ENCODE measurements around the gene MYO3B. TPM values are rescaled to one million over a fixed set of nuclear protein-coding genes. Genes with fewer than 3 reads are reported as not detected.

The MYO3B gene
- total RNA-seq, 2 donors from 2014 or later: 0.09 to 0.74 TPM

GRCh38 chr2:170204298-170204951 lies 26.5 kb downstream of the MYO3B start:
- Histone ChIP-seq H3K4me3 (no peak overlapping the region), H3K27ac (no peak overlapping the region), H3K27me3 (replicated peaks; ENCODE audit: insufficient read depth) (no peaks in the 10 kb centered on the region), H3K4me1 (replicated peaks) (no peaks in the 10 kb centered on the region), H3K9me3 (no peaks in the 10 kb centered on the region), H3K36me3 (no peaks in the 10 kb centered on the region)
- TF ChIP-seq CTCF (IDR thresholded peaks at IDR 0.05): no peak
- TF ChIP-seq POLR2A (IDR thresholded peaks at IDR 0.05): no peak
- no peak for TF ChIP-seq POLR2AphosphoS5 (IDR thresholded peaks at IDR 0.05)
- intact Hi-C loops (cut with DNase I): no loop called here
- DNase-seq (ENCODE audit: low spot score): no peak
- WGBS: 80% methylated on average over 4 of the region's 4 CpGs

GRCh38 chr2:170206246-170206645 lies 28.3 kb downstream of the MYO3B start:
- no peak for TF ChIP-seq CTCF (IDR thresholded peaks at IDR 0.05)
- no peak for TF ChIP-seq POLR2AphosphoS5 (IDR thresholded peaks at IDR 0.05)
- no peak for TF ChIP-seq POLR2A (IDR thresholded peaks at IDR 0.05)
- no peaks in the 10 kb centered on the region for H3K4me1 ChIP-seq (replicated peaks)
- no peak overlapping the region for H3K27ac ChIP-seq
- no peaks in the 10 kb centered on the region for H3K27me3 ChIP-seq (replicated peaks; ENCODE audit: insufficient read depth)
- no peaks in the 10 kb centered on the region for H3K9me3 ChIP-seq
- WGBS: 96% methylated on average over 1 of the region's 1 CpG
- no peaks in the 10 kb centered on the region for H3K36me3 ChIP-seq
- no peak overlapping the region for H3K4me3 ChIP-seq
- no peak for DNase-seq (ENCODE audit: low spot score)
- intact Hi-C loops (cut with DNase I): no loop called here

- Histone ChIP-seq H3K27ac (no peak overlapping the region), H3K9me3 (no peaks in the 10 kb centered on the region), H3K27me3 (replicated peaks; ENCODE audit: insufficient read depth) (no peaks in the 10 kb centered on the region), H3K4me1 (replicated peaks) (no peaks in the 10 kb centered on the region), H3K36me3 (no peaks in the 10 kb centered on the region), H3K4me3 (no peak overlapping the region)
- WGBS: 99% methylated on average over 3 of the region's 3 CpGs
- intact Hi-C loops (cut with DNase I): no loop called here
- no peak for DNase-seq (ENCODE audit: low spot score)
- TF ChIP-seq POLR2AphosphoS5 (IDR thresholded peaks at IDR 0.05) (no peak), CTCF (IDR thresholded peaks at IDR 0.05) (no peak), POLR2A (IDR thresholded peaks at IDR 0.05) (no peak)
These were observed 29.0 kb downstream of the MYO3B start for GRCh38 chr2:170206805-170207407.

GRCh38 chr2:170207901-170208300 lies 30.0 kb downstream of the MYO3B start:
- TF ChIP-seq CTCF (IDR thresholded peaks at IDR 0.05): no peak
- TF ChIP-seq POLR2A (IDR thresholded peaks at IDR 0.05): no peak
- TF ChIP-seq POLR2AphosphoS5 (IDR thresholded peaks at IDR 0.05): no peak

GRCh38 chr2:170208967-170209366 lies 31.0 kb downstream of the MYO3B start:
- H3K9me3 ChIP-seq: no peaks in the 10 kb centered on the region
- no peaks in the 10 kb centered on the region for H3K36me3 ChIP-seq
- no peak overlapping the region for H3K27ac ChIP-seq
- H3K4me1 ChIP-seq (replicated peaks): no peaks in the 10 kb centered on the region
- intact Hi-C loops (cut with DNase I): no loop called here
- H3K4me3 ChIP-seq: no peak overlapping the region
- 90% methylated on average over 2 of the region's 2 CpGs for WGBS
- no peak for TF ChIP-seq POLR2AphosphoS5 (IDR thresholded peaks at IDR 0.05)
- no peak for TF ChIP-seq POLR2A (IDR thresholded peaks at IDR 0.05)
- TF ChIP-seq CTCF (IDR thresholded peaks at IDR 0.05): no peak
- no peak for DNase-seq (ENCODE audit: low spot score)
- no peaks in the 10 kb centered on the region for H3K27me3 ChIP-seq (replicated peaks; ENCODE audit: insufficient read depth)

More at GRCh38 chr2:170207901-170208300, 30.0 kb downstream of the MYO3B start:
- 82% methylated on average over 4 of the region's 4 CpGs for WGBS
- Histone ChIP-seq H3K9me3 (no peaks in the 10 kb centered on the region), H3K4me3 (no peak overlapping the region), H3K27ac (no peak overlapping the region), H3K4me1 (replicated peaks) (no peaks in the 10 kb centered on the region), H3K36me3 (no peaks in the 10 kb centered on the region), H3K27me3 (replicated peaks; ENCODE audit: insufficient read depth) (no peaks in the 10 kb centered on the region)
- intact Hi-C loops (cut with DNase I): no loop called here
- no peak for DNase-seq (ENCODE audit: low spot score)

Data from prostate gland (tissue), 2 donors.